K562 (cell line): ENCODE data around the gene ABCA7. TPM values are rescaled to one million over a fixed set of nuclear protein-coding genes. Genes with fewer than 3 reads are reported as not detected.

Source experiments
- ARHGAP35 ChIP-seq: fragments of 450-650 bp; IDR thresholded peaks from 2 replicates; pipeline ENCODE4 v1.6.1; 2018; ENCODE audit not compliant: partially characterized antibody
- ARNT ChIP-seq, 2 experiments: fragments of 450-650 bp; IDR thresholded peaks; 2 replicates each; pipeline ENCODE4 v1.6.1; 2016; ENCODE audit warnings: mild to moderate bottlenecking in 1 of 2
- CBFA2T2 ChIP-seq: fragments of 450-650 bp; conservative IDR thresholded peaks from 2 replicates; pipeline ENCODE4 v1.6.1; 2017; ENCODE audit warnings: mild to moderate bottlenecking
- MCM7 ChIP-seq, 2 experiments: fragments of 450-650 bp; IDR thresholded peaks; 2 replicates each; pipeline ENCODE4 v1.6.1; 2016 to 2018
- NR3C1 ChIP-seq: sonication (generic); formaldehyde crosslinking; IDR thresholded peaks from 2 replicates; pipeline ENCODE4 v1.8.1; 2022; ENCODE audit warnings: missing genetic modification reagents
- RCOR1 ChIP-seq, 2 experiments: IDR thresholded peaks; 2 replicates each; pipeline ENCODE4 v1.6.1; 2012; ENCODE audit warnings: low read depth in 2 of 2, low read length in 2 of 2, borderline replicate concordance in 1 of 2, improper control_type of control experiment in 1 of 2
- TEAD1 ChIP-seq, 2 experiments: fragments of 450-650 bp in 1 of 2; sonication (generic) in 1 of 2; formaldehyde crosslinking; IDR thresholded peaks; 2 replicates each; pipeline versions ENCODE4 v1.4.0 to v1.8.0; 2020 to 2022; ENCODE audit warnings: mild to moderate bottlenecking in 2 of 2, missing genetic modification reagents in 1 of 2
- TOE1 ChIP-seq, 2 experiments: fragments of 450-650 bp in 1 of 2; sonication (generic) in 1 of 2; formaldehyde crosslinking in 1 of 2; IDR thresholded peaks; 2 replicates each; pipeline versions ENCODE4 v1.7.1 to v1.8.0; 2016 to 2022; ENCODE audit warnings: borderline replicate concordance in 2 of 2, mild to moderate bottlenecking in 2 of 2, antibody characterized with exemption in 1 of 2, inconsistent platforms in 1 of 2, low read depth in 1 of 2, missing genetic modification reagents in 1 of 2, moderate library complexity in 1 of 2
- ZKSCAN8 ChIP-seq: fragments of 200-800 bp; sonication (Bioruptor generic); IDR thresholded peaks from 2 replicates; pipeline ENCODE4 v1.6.1; 2016; ENCODE audit warnings: missing genetic modification characterization, missing compliant biosample characterization
- ZNF384 ChIP-seq: IDR thresholded peaks from 2 replicates; pipeline ENCODE4 v1.6.1; 2012; ENCODE audit warnings: low read depth, low read length, improper control_type of control experiment
- ZNF79 ChIP-seq: fragments of 250-450 bp; sonication (Bioruptor Pico); IDR thresholded peaks from 2 replicates; pipeline ENCODE4 v1.4.0; 2020; ENCODE audit warnings: low read depth, mild to moderate bottlenecking, moderate library complexity
- polyA plus RNA-seq, 8 experiments: library from polyadenylated mRNA; depleted of rRNA in 4 of 8; stranded (reverse) in 5 of 8; unstranded in 3 of 8; fragments of >200 nt; fragmentation: Nextera tagmentation in 2 of 8; fragmentation: Illumina TruSeq in 1 of 8; extraction: Ambion mirVana in 2 of 8; extraction: Trizol in 1 of 8; gene quantifications; 2 replicates each; pipeline versions ENCODE4 v1.2.1 to v1.2.3, GENCODE V29; 2011 to 2014; ENCODE audit warnings: inconsistent platforms in 1 of 8, missing spikeins in 1 of 8
- total RNA-seq, 7 experiments: library from RNA; depleted of rRNA in 6 of 7; stranded (reverse); fragments of >200 nt in 6 of 7; fragmentation: Illumina TruSeq in 2 of 7; extraction: Trizol in 2 of 7; gene quantifications; 2 replicates each; pipeline versions ENCODE4 v1.2.1 to v1.2.3, GENCODE V29; 2011 to 2021; ENCODE audit warnings: low replicate concordance in 1 of 7
- TF ChIP-seq, protein P1 (sequence below): fragments of 250-450 bp; sonication (Bioruptor Pico); IDR thresholded peaks from 2 replicates; pipeline ENCODE4 v1.4.0; 2020; ENCODE audit warnings: mild to moderate bottlenecking, moderate library complexity
- TF ChIP-seq, protein P2 (sequence below): sonication (generic); formaldehyde crosslinking; IDR thresholded peaks from 2 replicates; pipeline ENCODE4 v1.8.0; 2023; ENCODE audit warnings: mild to moderate bottlenecking, missing genetic modification reagents
- TF ChIP-seq, protein P3 (sequence below): sonication (generic); formaldehyde crosslinking; IDR thresholded peaks from 2 replicates; pipeline ENCODE4 v1.9.0; 2022; ENCODE audit warnings: mild to moderate bottlenecking, missing genetic modification reagents
- TF ChIP-seq, protein P4 (sequence below): fragments of 450-650 bp; IDR thresholded peaks from 2 replicates; pipeline ENCODE4 v1.6.1; 2016; ENCODE audit warnings: borderline replicate concordance
- TF ChIP-seq, protein P5 (sequence below), 2 experiments: fragments of 250-450 bp in 1 of 2; fragments of 450-650 bp in 1 of 2; sonication (Bioruptor Pico) in 1 of 2; IDR thresholded peaks; 2 replicates each; pipeline versions ENCODE4 v1.6.1 to v1.8.0; 2016 to 2021; ENCODE audit warnings: mild to moderate bottlenecking in 2 of 2, moderate library complexity in 2 of 2, missing compliant biosample characterization in 1 of 2, missing genetic modification characterization in 1 of 2

The ABCA7 gene
- total and polyA plus RNA-seq, 9 of the 15 experiments (the other 6 are each of a cell fraction or from before 2014, with no cell fraction given), result 2.3 to 96.1 (median 31.2) TPM

DNA sequence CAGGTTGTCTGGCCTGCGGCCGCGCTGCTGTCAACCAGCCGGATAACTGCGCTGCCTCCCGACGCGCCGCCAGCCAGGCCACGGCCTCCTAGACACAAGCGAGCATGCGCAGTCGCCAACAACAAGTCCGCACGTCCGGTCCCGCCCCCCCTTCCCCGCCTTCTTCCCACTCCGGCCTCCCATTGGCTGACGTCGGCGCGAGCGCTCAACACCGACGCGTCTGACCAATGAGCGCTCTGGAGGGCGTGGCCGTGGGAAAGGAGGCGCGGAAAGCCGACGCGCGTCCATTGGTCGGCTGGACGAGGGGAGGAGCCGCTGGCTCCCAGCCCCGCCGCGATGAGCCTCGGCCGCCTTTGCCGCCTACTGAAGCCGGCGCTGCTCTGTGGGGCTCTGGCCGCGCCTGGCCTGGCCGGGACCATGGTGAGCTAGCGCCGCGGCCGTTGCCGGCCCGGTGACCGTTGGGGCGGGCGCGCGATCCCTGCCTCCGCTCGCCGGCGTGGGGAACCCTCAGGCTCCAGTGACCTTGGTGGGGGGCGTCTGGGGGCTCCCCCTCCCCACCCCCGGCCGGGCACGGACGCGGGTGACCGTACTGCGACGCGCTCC is 63.9 kb downstream of the ABCA7 start, which contains the start of gene GPX4 (continued):
- TF ChIP-seq, protein P1, sequence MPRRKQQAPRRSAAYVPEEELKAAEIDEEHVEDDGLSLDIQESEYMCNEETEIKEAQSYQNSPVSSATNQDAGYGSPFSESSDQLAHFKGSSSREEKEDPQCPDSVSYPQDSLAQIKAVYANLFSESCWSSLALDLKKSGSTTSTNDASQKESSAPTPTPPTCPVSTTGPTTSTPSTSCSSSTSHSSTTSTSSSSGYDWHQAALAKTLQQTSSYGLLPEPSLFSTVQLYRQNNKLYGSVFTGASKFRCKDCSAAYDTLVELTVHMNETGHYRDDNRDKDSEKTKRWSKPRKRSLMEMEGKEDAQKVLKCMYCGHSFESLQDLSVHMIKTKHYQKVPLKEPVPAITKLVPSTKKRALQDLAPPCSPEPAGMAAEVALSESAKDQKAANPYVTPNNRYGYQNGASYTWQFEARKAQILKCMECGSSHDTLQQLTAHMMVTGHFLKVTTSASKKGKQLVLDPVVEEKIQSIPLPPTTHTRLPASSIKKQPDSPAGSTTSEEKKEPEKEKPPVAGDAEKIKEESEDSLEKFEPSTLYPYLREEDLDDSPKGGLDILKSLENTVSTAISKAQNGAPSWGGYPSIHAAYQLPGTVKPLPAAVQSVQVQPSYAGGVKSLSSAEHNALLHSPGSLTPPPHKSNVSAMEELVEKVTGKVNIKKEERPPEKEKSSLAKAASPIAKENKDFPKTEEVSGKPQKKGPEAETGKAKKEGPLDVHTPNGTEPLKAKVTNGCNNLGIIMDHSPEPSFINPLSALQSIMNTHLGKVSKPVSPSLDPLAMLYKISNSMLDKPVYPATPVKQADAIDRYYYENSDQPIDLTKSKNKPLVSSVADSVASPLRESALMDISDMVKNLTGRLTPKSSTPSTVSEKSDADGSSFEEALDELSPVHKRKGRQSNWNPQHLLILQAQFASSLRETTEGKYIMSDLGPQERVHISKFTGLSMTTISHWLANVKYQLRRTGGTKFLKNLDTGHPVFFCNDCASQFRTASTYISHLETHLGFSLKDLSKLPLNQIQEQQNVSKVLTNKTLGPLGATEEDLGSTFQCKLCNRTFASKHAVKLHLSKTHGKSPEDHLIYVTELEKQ (CRISPR knock-in tag), result no peak
- TF ChIP-seq ARHGAP35 (no peak), TOE1 (IDR thresholded peaks at IDR 0.05; ENCODE audit: borderline replicate concordance) (no peak), TOE1 (CRISPR knock-in tag; IDR thresholded peaks at IDR 0.05; ENCODE audit: borderline replicate concordance, low read depth) (no peak), ZNF384 (no peak), ZNF79 (CRISPR knock-in tag) (no peak), MCM7 (IDR thresholded peaks at IDR 0.05) (no peak), TEAD1 (CRISPR knock-in tag; IDR thresholded peaks at IDR 0.05) (no peak; a peak in 1 of 4 replicates), ARNT (IDR thresholded peaks at IDR 0.05) (no peak), CBFA2T2 (no peak), ZKSCAN8 (CRISPR knock-in tag) (no peak), NR3C1 (CRISPR knock-in tag) (no peak), RCOR1 (IDR thresholded peaks at IDR 0.05; ENCODE audit: borderline replicate concordance in 1 of 2, low read depth in 2 of 2, low read length in 2 of 2) (no peak)
- TF ChIP-seq, protein P2, sequence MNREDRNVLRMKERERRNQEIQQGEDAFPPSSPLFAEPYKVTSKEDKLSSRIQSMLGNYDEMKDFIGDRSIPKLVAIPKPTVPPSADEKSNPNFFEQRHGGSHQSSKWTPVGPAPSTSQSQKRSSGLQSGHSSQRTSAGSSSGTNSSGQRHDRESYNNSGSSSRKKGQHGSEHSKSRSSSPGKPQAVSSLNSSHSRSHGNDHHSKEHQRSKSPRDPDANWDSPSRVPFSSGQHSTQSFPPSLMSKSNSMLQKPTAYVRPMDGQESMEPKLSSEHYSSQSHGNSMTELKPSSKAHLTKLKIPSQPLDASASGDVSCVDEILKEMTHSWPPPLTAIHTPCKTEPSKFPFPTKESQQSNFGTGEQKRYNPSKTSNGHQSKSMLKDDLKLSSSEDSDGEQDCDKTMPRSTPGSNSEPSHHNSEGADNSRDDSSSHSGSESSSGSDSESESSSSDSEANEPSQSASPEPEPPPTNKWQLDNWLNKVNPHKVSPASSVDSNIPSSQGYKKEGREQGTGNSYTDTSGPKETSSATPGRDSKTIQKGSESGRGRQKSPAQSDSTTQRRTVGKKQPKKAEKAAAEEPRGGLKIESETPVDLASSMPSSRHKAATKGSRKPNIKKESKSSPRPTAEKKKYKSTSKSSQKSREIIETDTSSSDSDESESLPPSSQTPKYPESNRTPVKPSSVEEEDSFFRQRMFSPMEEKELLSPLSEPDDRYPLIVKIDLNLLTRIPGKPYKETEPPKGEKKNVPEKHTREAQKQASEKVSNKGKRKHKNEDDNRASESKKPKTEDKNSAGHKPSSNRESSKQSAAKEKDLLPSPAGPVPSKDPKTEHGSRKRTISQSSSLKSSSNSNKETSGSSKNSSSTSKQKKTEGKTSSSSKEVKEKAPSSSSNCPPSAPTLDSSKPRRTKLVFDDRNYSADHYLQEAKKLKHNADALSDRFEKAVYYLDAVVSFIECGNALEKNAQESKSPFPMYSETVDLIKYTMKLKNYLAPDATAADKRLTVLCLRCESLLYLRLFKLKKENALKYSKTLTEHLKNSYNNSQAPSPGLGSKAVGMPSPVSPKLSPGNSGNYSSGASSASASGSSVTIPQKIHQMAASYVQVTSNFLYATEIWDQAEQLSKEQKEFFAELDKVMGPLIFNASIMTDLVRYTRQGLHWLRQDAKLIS (CRISPR knock-in tag), result peak; percentile 93; the same call in 1 of the 2 replicates
- TF ChIP-seq, protein P3, sequence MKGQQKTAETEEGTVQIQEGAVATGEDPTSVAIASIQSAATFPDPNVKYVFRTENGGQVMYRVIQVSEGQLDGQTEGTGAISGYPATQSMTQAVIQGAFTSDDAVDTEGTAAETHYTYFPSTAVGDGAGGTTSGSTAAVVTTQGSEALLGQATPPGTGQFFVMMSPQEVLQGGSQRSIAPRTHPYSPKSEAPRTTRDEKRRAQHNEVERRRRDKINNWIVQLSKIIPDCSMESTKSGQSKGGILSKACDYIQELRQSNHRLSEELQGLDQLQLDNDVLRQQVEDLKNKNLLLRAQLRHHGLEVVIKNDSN (CRISPR knock-in tag), result peak; percentile 68
- TF ChIP-seq, protein P4, sequence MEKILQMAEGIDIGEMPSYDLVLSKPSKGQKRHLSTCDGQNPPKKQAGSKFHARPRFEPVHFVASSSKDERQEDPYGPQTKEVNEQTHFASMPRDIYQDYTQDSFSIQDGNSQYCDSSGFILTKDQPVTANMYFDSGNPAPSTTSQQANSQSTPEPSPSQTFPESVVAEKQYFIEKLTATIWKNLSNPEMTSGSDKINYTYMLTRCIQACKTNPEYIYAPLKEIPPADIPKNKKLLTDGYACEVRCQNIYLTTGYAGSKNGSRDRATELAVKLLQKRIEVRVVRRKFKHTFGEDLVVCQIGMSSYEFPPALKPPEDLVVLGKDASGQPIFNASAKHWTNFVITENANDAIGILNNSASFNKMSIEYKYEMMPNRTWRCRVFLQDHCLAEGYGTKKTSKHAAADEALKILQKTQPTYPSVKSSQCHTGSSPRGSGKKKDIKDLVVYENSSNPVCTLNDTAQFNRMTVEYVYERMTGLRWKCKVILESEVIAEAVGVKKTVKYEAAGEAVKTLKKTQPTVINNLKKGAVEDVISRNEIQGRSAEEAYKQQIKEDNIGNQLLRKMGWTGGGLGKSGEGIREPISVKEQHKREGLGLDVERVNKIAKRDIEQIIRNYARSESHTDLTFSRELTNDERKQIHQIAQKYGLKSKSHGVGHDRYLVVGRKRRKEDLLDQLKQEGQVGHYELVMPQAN, result no peak
- TF ChIP-seq, protein P5, sequence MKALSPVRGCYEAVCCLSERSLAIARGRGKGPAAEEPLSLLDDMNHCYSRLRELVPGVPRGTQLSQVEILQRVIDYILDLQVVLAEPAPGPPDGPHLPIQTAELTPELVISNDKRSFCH (CRISPR knock-in tag; IDR thresholded peaks at IDR 0.05), result no peak
- TF ChIP-seq, protein P5 (tag; IDR thresholded peaks at IDR 0.05), result no peak
